HAP-1 (cell line): ENCODE measurements around the gene ETNK1.

Experiments used
- DNase-seq, 2 experiments: peaks; one replicate each; pipeline ENCODE4 v3.0.0-alpha.2; 2016 to 2020; ENCODE audit warnings: low spot score in 2 of 2
- H3K27me3 ChIP-seq: fragments of 250-450 bp; sonication (Bioruptor Pico); 2 replicates; pipeline ENCODE4 v1.5.1; 2020; ENCODE audit warnings: low read depth, mild to moderate bottlenecking, moderate library complexity
- H3K36me3 ChIP-seq: fragments of 250-450 bp; sonication (Bioruptor Pico); replicated peaks from 2 replicates; pipeline ENCODE4 v1.5.1; 2020; ENCODE audit warnings: mild to moderate bottlenecking
- H3K4me1 ChIP-seq: fragments of 250-450 bp; sonication (Bioruptor Pico); 2 replicates; pipeline ENCODE4 v1.5.1; 2020; ENCODE audit warnings: mild to moderate bottlenecking
- H3K4me3 ChIP-seq: fragments of 250-450 bp; sonication (Bioruptor Pico); 2 replicates; pipeline ENCODE4 v1.5.1; 2020; ENCODE audit warnings: mild to moderate bottlenecking, moderate library complexity
- H3K9me3 ChIP-seq: fragments of 250-450 bp; sonication (Bioruptor Pico); 2 replicates; pipeline ENCODE4 v1.5.1; 2020; ENCODE audit warnings: mild to moderate bottlenecking, moderate library complexity
- in situ Hi-C: fragments of 300-500 bp; cut with MboI; formaldehyde crosslinking; loops from 3 replicates; pipeline ENCODE4 v1.14.3; 2020; ENCODE audit warnings: low sequenced_read_pairs, inconsistent platforms, mixed read lengths

ETNK1 gene

GRCh38 chr12:22702690-22703089, 77.7 kb downstream of the ETNK1 start:
- in situ Hi-C loops: loop anchor here (10.0 kb wide), 1 partner anchor 352 kb away; no protein-coding TSS in a partner anchor
- no peak overlapping the region for H3K4me3 ChIP-seq

GRCh38 chr12:22709292-22709691, 84.3 kb downstream of the ETNK1 start:
- H3K9me3 ChIP-seq: no peaks in the 10 kb centered on the region
- no peaks in the 10 kb centered on the region for H3K36me3 ChIP-seq
- DNase-seq: no peak
- H3K4me3 ChIP-seq: no peak overlapping the region
- H3K27me3 ChIP-seq: no peaks in the 10 kb centered on the region
- in situ Hi-C loops: loop anchor here (10.0 kb wide), 1 partner anchor 346 kb away; no protein-coding TSS in a partner anchor
- H3K4me1 ChIP-seq: no peaks in the 10 kb centered on the region

More at GRCh38 chr12:22702690-22703089, 77.7 kb downstream of the ETNK1 start:
- no peaks in the 10 kb centered on the region for H3K9me3 ChIP-seq
- no peaks in the 10 kb centered on the region; the same call in 1 of the 2 replicates for H3K27me3 ChIP-seq
- no peaks in the 10 kb centered on the region for H3K4me1 ChIP-seq
- no peaks in the 10 kb centered on the region for H3K36me3 ChIP-seq
- no peak for DNase-seq

- Histone ChIP-seq H3K4me3 (no peak overlapping the region), H3K27me3 (no peaks in the 10 kb centered on the region), H3K36me3 (no peaks in the 10 kb centered on the region), H3K4me1 (no peaks in the 10 kb centered on the region), H3K9me3 (no peaks in the 10 kb centered on the region)
- in situ Hi-C loops: no loop called here
- no peak for DNase-seq
Measured at GRCh38 chr12:22712083-22712482, 87.1 kb downstream of the ETNK1 start.

DNA sequence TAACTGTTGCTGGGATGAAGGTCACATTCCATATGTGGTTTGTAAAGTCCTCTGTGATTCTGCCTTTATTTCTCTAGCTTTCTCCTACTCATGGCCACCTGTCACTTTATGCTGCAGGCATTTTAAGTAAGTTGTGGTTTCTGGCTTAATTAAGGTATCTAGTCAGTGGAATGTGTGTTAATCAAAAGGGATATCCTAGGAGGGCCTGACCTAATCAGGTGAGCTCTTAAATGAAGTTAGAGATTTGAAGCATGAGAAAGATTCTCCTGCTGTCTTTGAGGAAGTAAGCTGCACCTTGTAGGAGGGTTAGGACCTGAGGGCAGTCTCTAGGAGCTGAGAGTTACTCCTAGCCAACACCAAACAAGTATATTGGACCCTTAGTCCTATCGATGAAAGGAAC, 90.3 kb downstream of the ETNK1 start:
- Histone ChIP-seq H3K36me3 (no peaks in the 10 kb centered on the region), H3K4me1 (no peaks in the 10 kb centered on the region), H3K9me3 (no peaks in the 10 kb centered on the region), H3K4me3 (no peak overlapping the region), H3K27me3 (no peaks in the 10 kb centered on the region)
- in situ Hi-C loops: no loop called here
- no peak for DNase-seq

GRCh38 chr12:22719745-22720144, 94.8 kb downstream of the ETNK1 start:
- no peaks in the 10 kb centered on the region for H3K9me3 ChIP-seq
- no peaks in the 10 kb centered on the region for H3K36me3 ChIP-seq
- in situ Hi-C loops: no loop called here
- no peak overlapping the region for H3K4me3 ChIP-seq
- no peaks in the 10 kb centered on the region for H3K27me3 ChIP-seq
- DNase-seq: no peak
- no peaks in the 10 kb centered on the region for H3K4me1 ChIP-seq

DNA sequence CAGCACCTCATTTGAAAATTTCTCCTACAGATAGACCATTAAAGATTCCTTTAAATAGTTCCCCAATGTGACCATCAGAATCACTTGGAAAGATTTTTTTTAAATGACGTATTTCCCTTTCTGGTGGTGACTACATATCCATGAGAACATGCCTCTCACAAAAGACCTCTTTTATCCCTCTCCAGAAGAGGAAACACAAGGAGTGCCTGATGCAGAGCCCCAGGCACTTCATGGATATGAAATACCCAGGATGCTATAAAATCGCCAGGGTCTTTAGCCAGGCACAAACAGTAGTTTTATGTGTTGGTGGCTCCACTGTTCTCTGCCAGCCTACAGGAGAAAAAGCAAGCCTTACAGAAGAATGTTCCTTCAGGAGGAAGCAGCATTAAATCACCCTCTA, 97.1 kb downstream of the ETNK1 start:
- Histone ChIP-seq H3K36me3 (no peaks in the 10 kb centered on the region), H3K4me3 (no peak overlapping the region), H3K4me1 (no peaks in the 10 kb centered on the region), H3K27me3 (peaks cover 2% of the 10 kb centered on the region; the same call in 1 of the 2 replicates), H3K9me3 (no peaks in the 10 kb centered on the region)
- DNase-seq: no peak
- in situ Hi-C loops: no loop called here

- no peak for DNase-seq
- no peak overlapping the region for H3K4me3 ChIP-seq
- no peaks in the 10 kb centered on the region for H3K9me3 ChIP-seq
- in situ Hi-C loops: no loop called here
- H3K4me1 ChIP-seq: no peaks in the 10 kb centered on the region
- H3K27me3 ChIP-seq: peaks cover 3% of the 10 kb centered on the region; the same call in 1 of the 2 replicates
- H3K36me3 ChIP-seq: no peaks in the 10 kb centered on the region
Measured at GRCh38 chr12:22722779-22723178, 97.8 kb downstream of the ETNK1 start.

- in situ Hi-C loops: no loop called here
- Histone ChIP-seq H3K27me3 (peaks cover 3% of the 10 kb centered on the region; the same call in 1 of the 2 replicates), H3K9me3 (no peaks in the 10 kb centered on the region), H3K4me1 (no peaks in the 10 kb centered on the region), H3K36me3 (no peaks in the 10 kb centered on the region), H3K4me3 (no peak overlapping the region)
- DNase-seq: no peak
Measured at GRCh38 chr12:22728987-22729386, 104.0 kb downstream of the ETNK1 start.

DNA sequence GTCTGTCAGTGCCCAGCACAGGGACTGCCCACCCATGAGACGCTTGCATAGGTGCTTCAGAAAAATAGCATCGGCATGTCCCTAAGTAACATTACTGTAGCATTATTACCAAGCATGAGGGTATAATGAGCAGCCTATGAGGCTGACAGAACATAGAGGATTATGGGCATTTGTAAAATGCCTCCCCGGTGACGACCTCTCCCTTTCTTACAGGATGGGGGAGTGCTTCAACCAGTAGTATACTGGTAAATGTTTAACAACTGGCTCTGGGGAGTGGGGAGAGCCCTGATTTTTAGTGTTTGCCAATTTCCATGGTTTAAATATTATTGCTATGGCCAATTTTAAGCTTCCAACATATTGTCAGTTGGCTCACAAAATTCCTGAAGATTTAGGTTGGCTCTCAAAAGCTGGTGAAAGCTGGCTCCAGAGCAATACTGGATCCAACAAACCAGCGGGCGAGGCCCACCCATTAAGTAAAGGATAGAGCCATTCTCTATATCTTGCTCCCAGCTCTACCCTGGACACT, 104.5 kb downstream of the ETNK1 start:
- H3K9me3 ChIP-seq: no peaks in the 10 kb centered on the region
- in situ Hi-C loops: no loop called here
- no peaks in the 10 kb centered on the region for H3K4me1 ChIP-seq
- H3K36me3 ChIP-seq: no peaks in the 10 kb centered on the region
- H3K4me3 ChIP-seq: no peak overlapping the region
- no peak for DNase-seq
- peaks cover 3% of the 10 kb centered on the region; the same call in 1 of the 2 replicates for H3K27me3 ChIP-seq

DNA sequence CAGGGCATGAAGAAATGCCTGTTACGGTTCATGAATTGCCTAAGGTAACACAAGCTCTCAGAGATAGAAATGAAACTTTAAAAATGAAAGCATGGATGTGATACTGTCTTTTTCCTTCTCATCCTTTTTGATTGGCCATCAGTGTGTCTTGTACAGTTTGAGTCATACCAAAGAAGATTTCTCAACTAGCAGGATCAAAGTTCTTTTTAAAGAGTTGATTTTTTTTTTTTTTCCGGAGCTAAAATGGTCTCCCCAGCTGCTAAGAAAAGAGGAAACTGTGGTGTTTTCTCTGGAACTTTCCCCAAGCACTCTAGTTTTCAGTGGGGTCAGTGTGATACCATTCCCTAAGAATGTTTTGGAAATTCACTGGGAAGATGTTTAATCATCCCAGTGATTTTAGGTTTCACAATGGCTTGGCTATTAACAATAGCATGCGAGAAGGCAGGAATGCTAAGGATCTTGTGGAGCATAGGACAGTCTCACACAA, 105.0 kb downstream of the ETNK1 start:
- Histone ChIP-seq H3K4me1 (no peaks in the 10 kb centered on the region), H3K36me3 (no peaks in the 10 kb centered on the region), H3K27me3 (peaks cover 3% of the 10 kb centered on the region; the same call in 1 of the 2 replicates), H3K4me3 (no peak overlapping the region), H3K9me3 (no peaks in the 10 kb centered on the region)
- in situ Hi-C loops: no loop called here
- DNase-seq: no peak

DNA sequence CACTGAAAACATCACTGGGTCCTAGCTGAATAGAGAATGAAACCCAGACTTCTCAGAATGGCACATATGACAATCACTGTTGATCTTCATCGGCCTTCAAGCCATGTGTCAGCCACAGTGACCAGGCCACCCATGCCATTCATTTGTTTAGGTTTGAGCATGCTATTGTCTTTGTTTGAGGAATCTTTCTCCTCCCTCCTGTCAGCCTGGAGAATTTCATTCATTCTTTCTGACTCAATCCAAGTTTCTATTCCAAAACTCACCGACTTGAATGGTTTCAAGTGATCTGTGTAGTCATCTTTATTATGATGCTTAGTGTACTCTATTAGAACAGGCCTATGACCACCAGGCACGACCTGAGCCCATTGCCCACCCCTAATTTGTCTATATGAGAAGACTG, 106.3 kb downstream of the ETNK1 start:
- Histone ChIP-seq H3K36me3 (no peaks in the 10 kb centered on the region), H3K4me1 (no peaks in the 10 kb centered on the region)
- in situ Hi-C loops: no loop called here

DNA sequence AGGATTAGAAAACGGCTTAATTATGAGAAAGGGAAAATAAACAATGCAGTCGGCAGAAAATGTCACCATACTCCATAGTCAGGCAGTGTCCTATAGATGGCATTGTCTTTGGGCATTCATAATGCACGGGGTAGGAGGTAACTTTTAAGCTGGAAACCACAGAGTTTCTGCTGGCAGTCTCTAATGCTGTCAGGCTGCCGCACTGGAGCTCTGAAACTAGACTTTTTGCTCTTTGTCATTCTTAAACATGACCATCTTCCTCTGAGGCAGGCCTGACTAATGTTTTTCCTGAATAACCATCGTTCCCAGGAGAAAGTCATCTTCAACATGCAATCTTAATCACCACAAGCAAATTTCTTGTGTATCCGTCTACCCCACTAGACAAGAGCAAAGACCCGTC, 108.8 kb downstream of the ETNK1 start:
- Histone ChIP-seq H3K4me3 (no peak overlapping the region), H3K9me3 (no peaks in the 10 kb centered on the region), H3K27me3 (no peaks in the 10 kb centered on the region; the same call in 1 of the 2 replicates), H3K36me3 (no peaks in the 10 kb centered on the region), H3K4me1 (no peaks in the 10 kb centered on the region)
- DNase-seq: no peak
- in situ Hi-C loops: no loop called here

More for the DNA sequence above, 106.3 kb downstream of the ETNK1 start:
- Histone ChIP-seq H3K27me3 (peaks cover 3% of the 10 kb centered on the region; the same call in 1 of the 2 replicates), H3K9me3 (no peaks in the 10 kb centered on the region), H3K4me3 (no peak overlapping the region)
- DNase-seq: no peak

GRCh38 chr12:22738945-22739344, 114.0 kb downstream of the ETNK1 start:
- DNase-seq: no peak
- Histone ChIP-seq H3K27me3 (no peaks in the 10 kb centered on the region; the same call in 1 of the 2 replicates), H3K4me1 (peaks cover 3% of the 10 kb centered on the region), H3K4me3 (no peak overlapping the region), H3K9me3 (no peaks in the 10 kb centered on the region), H3K36me3 (no peaks in the 10 kb centered on the region)
- in situ Hi-C loops: no loop called here
